Activated B cell treated with CpG ODN at 0.5 μM for 24 hours (primary cell): Measurements from ENCODE around the gene SCN2B. TPM values are rescaled to one million over a fixed set of nuclear protein-coding genes. Genes with fewer than 3 reads are reported as not detected.

Experiments
- ATAC-seq: fragments of 200-7000 bp; cut with Tn5 transposase; one replicate; pipeline ENCODE4 v1.10.0; 2021; ENCODE audit warnings: low read depth, mild to moderate bottlenecking, moderate library complexity
- CTCF ChIA-PET: fragments of 350-600 bp; sonication (Branson Sonifier 250); formaldehyde crosslinking; loops from one replicate; lab custom pipeline; 2021; ENCODE audit warnings: antibody characterized with exemption; lab: Charles Lee
- POLR2A ChIA-PET: fragments of 350-600 bp; sonication (Branson Sonifier 250); formaldehyde crosslinking; loops from one replicate; lab custom pipeline; 2021; ENCODE audit warnings: antibody characterized with exemption; lab: Charles Lee
- DNase-seq: peaks from one replicate; pipeline ENCODE4 v3.0.0; 2022
- H3K27ac Mint-ChIP-seq: one replicate; pipeline ENCODE4 v1.8.0; 2020; ENCODE audit warnings: mixed read lengths
- H3K27me3 Mint-ChIP-seq: one replicate; pipeline ENCODE4 v1.8.0; 2021; ENCODE audit warnings: mixed read lengths
- H3K36me3 Mint-ChIP-seq: one replicate; pipeline ENCODE4 v1.8.0; 2021; ENCODE audit warnings: low read depth, mixed read lengths
- H3K4me1 Mint-ChIP-seq: one replicate; pipeline ENCODE4 v1.8.0; 2021; ENCODE audit warnings: mixed read lengths
- H3K4me3 Mint-ChIP-seq: one replicate; pipeline ENCODE4 v1.8.0; 2020; ENCODE audit warnings: mild to moderate bottlenecking, mixed read lengths
- H3K9me3 Mint-ChIP-seq: one replicate; pipeline ENCODE4 v1.8.0; 2020; ENCODE audit warnings: mixed read lengths
- intact Hi-C: fragments of 100-400 bp; cut with micrococcal nuclease; formaldehyde crosslinking; loops from one replicate; pipeline ENCODE4 v1.15.1; 2024
- total RNA-seq: library from RNA; stranded (reverse); gene quantifications from 2 replicates; pipeline ENCODE4 v1.2.3, GENCODE V29; 2022
- TF ChIP-seq, protein P1 (sequence below): fragments of 200-600 bp; IDR thresholded peaks from one replicate; pipeline ENCODE4 v1.8.0; 2022; ENCODE audit warnings: antibody characterized with exemption, mild to moderate bottlenecking

The SCN2B gene
- total RNA-seq, 1 donor from 2014 or later, result not detected

DNA sequence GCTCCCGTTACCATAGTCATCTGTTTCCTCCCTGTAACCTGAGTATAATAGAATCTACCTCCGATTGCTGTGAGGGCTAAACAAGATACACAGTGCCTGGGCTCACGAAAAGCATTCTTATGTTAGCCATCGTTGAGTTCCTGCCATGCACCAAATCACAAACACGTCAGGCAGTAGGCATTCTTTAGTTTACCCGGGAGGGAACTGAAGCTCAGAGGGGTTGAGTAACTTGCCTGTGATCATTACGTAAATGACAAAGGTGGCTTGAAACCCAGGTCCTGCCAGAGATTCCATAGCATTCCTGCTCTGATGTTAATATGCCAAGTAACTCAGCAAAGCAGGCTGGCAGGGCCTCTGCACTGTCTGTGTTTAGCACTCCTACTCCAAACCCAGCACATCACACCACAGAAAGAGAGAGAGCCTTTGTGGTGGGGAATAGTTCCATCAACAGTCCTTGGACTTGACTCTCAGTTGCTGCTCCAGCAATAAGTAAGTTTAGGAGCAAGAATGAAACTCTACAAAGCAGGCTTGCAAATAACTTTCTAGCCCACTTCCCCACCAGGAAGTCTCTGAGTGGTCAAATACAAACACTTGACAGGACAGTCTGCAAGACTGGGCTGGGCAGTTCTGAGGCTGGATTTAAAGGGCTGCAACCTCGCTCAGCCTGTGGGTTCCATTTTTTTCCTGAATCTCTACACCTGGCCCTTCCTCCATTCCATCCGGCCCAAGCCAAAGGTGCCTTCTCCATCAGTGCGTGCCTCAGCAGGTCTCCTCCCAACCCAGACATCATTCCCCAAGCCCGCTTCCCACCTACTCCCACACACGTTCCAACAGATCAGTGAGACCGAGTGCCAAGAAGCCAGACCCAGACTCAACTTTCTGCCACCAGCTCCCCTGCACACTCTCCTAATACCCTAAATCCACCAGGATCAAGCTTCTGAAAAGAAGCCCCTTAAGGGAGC, 1.1 kb downstream of the SCN2B start:
- ChIA-PET POLR2A (no interaction called here), CTCF (no interaction called here)
- TF ChIP-seq, protein P1, sequence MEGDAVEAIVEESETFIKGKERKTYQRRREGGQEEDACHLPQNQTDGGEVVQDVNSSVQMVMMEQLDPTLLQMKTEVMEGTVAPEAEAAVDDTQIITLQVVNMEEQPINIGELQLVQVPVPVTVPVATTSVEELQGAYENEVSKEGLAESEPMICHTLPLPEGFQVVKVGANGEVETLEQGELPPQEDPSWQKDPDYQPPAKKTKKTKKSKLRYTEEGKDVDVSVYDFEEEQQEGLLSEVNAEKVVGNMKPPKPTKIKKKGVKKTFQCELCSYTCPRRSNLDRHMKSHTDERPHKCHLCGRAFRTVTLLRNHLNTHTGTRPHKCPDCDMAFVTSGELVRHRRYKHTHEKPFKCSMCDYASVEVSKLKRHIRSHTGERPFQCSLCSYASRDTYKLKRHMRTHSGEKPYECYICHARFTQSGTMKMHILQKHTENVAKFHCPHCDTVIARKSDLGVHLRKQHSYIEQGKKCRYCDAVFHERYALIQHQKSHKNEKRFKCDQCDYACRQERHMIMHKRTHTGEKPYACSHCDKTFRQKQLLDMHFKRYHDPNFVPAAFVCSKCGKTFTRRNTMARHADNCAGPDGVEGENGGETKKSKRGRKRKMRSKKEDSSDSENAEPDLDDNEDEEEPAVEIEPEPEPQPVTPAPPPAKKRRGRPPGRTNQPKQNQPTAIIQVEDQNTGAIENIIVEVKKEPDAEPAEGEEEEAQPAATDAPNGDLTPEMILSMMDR, result no peak
- no peaks in the 10 kb centered on the region for H3K36me3 Mint-ChIP-seq
- H3K4me3 Mint-ChIP-seq, result no peak overlapping the region
- no peaks in the 10 kb centered on the region for H3K9me3 Mint-ChIP-seq
- no peak overlapping the region for H3K27ac Mint-ChIP-seq
- DNase-seq (no peak), ATAC-seq (no peak)
- intact Hi-C loops, result no loop called here
- no peaks in the 10 kb centered on the region for H3K4me1 Mint-ChIP-seq
- peaks cover 16% of the 10 kb centered on the region for H3K27me3 Mint-ChIP-seq

DNA sequence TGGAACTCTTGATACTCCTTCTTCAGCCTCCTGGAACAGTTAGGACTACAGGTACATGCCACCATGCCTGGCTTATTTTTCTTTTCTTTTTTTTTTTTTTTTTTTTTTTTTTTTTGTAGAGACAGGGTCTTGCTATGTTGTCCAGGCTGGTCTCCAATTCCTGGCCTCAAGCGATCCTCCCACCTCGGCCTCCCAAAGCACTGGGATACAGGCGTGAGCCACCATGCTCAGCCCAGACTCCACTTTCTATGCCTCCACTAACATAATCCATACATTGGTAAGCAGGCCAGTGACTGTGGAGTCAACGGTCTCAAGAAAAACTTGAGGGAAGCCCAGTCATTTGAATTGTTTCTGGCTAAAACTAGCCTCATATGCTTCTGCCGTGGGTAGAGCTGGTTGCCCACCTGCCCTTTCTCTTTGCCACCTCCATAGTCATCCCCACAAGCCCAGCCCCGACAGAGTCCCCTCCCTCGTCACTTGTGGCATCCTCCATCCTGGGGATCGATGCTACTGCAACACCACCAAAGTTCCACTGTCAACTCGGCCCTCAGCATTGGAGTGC, 2.4 kb downstream of the SCN2B start:
- no peak for ATAC-seq
- no peak overlapping the region for H3K4me3 Mint-ChIP-seq
- H3K27ac Mint-ChIP-seq, result no peak overlapping the region
- TF ChIP-seq, protein P1, result no peak
- no peak for DNase-seq
- H3K36me3 Mint-ChIP-seq, result no peaks in the 10 kb centered on the region
- no peaks in the 10 kb centered on the region for H3K4me1 Mint-ChIP-seq
- ChIA-PET CTCF (interaction anchor here (1.0 kb wide), 1 partner anchor 367 kb away, joined by 5 read pairs; no protein-coding TSS in a partner anchor), POLR2A (no interaction called here)
- no peaks in the 10 kb centered on the region for H3K9me3 Mint-ChIP-seq
- intact Hi-C loops, result loop anchor here (5.0 kb wide), 4 partner anchors 122 to 747 kb away; partner anchors contain the start of gene FXYD2
- H3K27me3 Mint-ChIP-seq, result peaks cover 21% of the 10 kb centered on the region

DNA sequence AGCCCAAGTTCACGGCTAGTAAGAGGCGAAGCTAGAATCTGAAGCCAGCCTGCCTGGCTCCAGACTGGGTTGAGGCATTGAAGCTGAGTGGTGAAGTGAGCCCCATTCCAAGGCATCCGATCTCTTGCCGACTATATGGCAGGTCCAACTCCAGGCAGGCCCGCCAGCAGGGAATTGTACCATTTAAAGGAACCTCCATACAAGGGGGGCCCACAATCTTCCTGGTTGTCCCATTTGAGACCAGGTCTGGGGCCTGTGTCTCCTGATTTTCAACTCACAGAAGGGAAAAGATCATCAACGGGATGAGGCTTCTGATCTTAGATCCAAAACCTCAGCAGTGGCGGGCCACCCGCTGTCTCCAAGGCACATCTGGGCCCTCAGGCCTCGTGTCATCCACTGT, 4.1 kb downstream of the SCN2B start:
- ChIA-PET POLR2A (interaction anchor here (1.2 kb wide), 1 partner anchor 358 kb away, joined by 3 read pairs; no protein-coding TSS in a partner anchor), CTCF (interaction anchor here (0.7 to 4.4 kb wide), 21 partner anchors 14 to 370 kb away, joined by 3 to 46 read pairs (median 4); no protein-coding TSS in a partner anchor)
- intact Hi-C loops, result loop anchor here (5.0 kb wide), 4 partner anchors 120 to 745 kb away; partner anchors contain the start of gene FXYD2
- Mint-ChIP-seq H3K27me3 (peaks cover 31% of the 10 kb centered on the region), H3K4me3 (no peak overlapping the region), H3K4me1 (no peaks in the 10 kb centered on the region), H3K36me3 (no peaks in the 10 kb centered on the region), H3K27ac (no peak overlapping the region), H3K9me3 (no peaks in the 10 kb centered on the region)
- TF ChIP-seq, protein P1, result no peak
- ATAC-seq (no peak), DNase-seq (no peak)

DNA sequence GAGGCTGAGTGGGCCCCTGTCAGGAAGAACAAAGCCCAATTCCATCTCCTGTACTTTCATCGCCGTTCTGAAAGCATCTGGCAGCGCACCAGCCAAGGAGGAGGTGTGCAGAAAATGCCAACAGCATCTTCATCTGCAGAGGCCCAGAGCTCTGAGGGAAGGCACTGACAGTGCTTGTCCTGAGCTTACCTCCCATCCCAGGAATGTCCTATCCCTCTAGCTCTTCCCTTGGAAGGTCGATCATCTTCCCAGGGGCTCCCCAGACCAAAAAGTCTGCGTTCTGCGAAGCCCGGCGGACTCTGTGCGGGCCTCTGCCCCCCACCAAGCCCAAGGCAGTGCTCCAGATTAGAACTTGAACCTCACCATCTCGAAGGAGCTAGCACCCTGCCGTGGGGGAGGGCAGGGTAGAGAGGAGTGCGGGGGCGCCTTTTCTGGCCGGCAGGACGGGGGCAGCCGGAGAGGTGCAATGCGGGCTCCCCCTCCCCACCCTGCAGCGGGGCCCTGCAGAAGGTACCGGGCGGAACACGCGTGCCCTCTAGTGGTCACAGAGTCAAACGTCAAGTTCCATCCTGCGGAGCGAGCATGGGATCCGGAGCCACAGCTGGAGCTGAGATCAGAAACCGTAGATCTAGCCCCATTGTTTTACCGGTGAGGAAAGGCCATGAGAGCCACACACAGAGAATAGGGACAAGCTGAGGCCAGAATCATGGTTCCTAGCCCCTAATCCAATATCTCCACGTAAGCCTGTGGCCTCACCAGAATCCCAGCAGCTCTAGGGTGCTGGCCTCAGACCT, 5.0 kb downstream of the SCN2B start:
- Mint-ChIP-seq H3K4me1 (no peaks in the 10 kb centered on the region), H3K27ac (no peak overlapping the region), H3K4me3 (no peak overlapping the region), H3K36me3 (no peaks in the 10 kb centered on the region), H3K27me3 (peaks cover 34% of the 10 kb centered on the region), H3K9me3 (no peaks in the 10 kb centered on the region)
- ChIA-PET POLR2A (interaction anchor here (1.2 kb wide), 1 partner anchor 357 kb away, joined by 3 read pairs; no protein-coding TSS in a partner anchor), CTCF (interaction anchor here (0.7 to 4.4 kb wide), 33 partner anchors 12 to 746 kb away, joined by 3 to 46 read pairs (median 4); partner anchors contain the start of gene FXYD2)
- intact Hi-C loops, result loop anchor here (1.0 to 5.0 kb wide), 8 partner anchors 21 to 744 kb away; partner anchors contain the start of gene FXYD2
- DNase-seq (peak; percentile 58), ATAC-seq (peak; percentile 86)
- TF ChIP-seq, protein P1, result peak; percentile 81
